NK-92 treated with Interleukin-12 subunit alpha and Interleukin-12 subunit beta, amount 100 ng/mL, for 24 hours (cell line): ENCODE results near the gene TEX35.
"Not testable (repeated sequence)": the region's sequence is repeated elsewhere in the genome, so short reads cannot be mapped to it uniquely, and the experiment has no call there.

Experiments used
- DNase-seq: peaks from one replicate; lab custom pipeline; 2025; lab: John Stamatoyannopoulos, UW

The TEX35 gene

DNA sequence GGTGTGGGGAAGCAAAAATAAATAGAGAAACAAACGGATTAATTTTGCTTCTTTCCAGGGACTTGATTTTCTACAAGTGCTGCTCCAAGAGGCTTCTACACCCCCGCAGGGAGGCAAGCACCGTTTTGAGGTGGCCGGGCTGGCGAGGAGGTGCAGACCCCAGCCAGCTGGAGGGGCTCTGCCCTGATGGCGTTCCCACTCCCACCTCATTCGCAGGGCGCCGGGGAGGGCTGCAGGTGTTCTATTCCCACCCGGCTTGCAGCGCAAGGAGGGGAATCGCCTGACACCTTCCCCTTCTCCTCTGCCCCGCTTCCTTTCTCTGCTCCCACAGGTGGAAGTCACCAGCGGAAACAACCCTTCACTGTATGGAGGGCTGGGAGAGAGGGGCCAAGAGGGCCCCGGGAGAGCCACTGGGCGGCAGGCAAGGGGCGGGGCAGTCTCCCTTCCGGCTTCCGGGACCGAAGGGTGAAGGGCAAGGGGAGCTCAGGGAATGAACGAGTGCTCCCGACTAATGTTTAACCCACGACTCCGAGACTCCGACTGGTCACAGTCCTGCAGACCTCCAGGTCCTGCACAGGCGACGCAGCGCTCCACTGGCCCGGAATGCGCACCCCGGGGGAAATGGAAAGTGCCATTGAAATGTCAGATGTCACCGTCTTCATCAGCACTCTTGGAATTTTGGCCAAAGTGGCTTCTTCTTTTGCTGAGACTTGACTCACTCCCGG, 29.1 kb downstream of the TEX35 start:
- DNase-seq: no peak

DNA sequence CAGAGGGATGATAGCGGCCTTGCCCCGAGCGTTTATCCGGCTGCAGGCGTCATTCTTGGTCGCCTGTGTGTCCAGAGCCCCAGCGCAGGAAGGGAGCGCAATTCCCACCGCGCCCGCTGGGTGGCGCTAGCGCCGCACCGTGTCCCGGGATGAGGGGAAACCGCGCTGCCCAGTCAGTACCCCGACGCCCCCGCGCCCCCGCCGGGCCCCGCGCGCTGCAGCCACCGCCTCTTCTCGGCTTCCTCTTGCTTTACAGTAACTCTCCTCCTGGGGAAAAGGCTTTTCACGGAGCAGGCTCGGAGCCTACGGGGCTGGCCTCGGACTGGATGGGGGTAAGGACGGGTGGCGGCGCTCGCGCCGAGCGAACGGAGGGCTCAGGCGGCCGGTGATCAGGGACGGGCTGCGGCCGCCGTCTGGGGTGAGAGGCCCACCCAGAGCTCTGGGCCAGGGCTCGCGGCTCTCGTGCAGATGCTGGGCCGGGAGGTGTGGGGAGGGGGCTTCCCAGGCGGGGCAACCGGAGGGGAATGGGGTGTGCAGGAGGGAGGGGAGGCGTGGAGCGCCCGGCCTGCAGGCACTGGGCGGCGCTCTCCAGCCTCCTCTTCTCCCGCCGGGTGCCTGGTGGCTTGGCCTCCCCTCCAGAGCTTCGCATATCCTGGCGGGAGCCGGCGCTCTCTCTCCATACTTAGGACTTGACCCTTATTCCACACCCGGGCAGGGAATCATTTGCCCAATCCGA, 29.8 kb downstream of the TEX35 start:
- peak; percentile 6 for DNase-seq

DNA sequence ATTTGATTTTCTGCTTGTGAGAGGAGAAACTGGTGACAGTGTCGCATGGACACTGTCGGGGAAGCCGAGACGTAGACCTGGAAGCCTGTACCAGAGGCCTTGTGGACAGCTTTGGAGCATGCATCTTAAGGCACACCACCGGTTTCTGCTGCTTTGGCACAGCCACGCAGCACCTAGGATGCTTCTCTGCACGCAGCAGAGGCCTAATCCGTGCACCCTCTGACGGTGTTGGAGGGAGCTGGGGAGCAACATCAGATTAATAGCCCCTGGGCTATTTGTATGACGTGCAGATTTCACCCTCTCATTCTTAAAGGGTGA, 30.3 kb downstream of the TEX35 start:
- no peak for DNase-seq

DNA sequence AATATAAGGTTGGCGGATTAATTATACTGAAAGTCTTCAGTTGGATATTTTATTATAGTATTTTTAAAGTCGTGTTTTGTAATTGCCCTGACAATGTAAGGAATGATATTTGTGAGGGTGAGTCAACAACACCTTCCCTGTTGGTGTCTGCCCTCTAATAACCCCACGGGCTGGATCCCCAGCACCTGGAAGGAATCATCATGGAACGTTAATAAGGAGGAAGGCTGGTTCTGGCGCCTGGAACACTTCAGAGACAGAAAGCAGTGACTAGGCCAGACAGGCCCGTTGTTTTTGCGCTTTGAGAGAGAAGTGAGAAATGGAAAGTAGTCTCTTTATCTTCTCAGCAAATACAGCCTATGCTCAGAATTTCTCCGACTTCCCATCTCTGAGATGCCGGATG, 31.6 kb downstream of the TEX35 start:
- DNase-seq: no peak

DNA sequence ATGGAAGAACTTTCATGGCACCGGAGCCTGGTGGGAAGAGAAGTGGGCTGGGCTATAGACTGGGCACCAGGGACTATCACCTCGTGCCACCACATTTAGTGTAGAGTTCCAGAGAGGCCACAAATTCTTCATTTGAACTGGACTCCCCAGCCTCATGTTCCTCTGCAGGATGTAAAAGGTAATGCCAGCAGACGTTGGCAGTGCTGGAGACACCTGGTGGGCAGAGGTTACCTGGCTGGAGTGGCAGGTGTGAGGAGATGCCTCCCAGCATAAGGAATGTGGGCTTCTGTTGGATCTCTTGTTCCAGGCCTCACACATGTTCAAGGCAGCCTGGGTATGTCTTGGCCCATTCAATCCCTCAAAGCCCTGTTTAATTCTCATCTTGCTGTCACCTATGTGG, 35.2 kb downstream of the TEX35 start:
- DNase-seq: no peak

DNA sequence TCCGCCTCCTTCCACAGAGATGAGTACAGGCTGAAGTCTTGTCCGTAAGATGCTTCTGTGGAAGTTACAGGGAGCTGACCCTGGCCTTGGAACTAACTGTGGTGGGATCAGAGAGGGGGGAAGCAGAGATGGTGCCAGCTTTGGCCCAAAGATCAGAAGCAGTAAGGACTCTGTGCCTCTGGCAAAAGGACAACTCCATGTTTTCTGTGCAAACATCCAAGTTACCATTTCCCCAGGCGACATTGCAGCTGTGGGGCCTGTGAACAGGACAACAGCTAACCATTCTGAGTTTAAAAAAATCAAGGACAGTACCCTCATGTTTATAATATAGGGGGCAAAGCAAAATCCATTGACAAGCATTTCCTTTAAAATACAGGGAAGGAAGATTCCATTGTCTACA, 38.4 kb downstream of the TEX35 start:
- DNase-seq: no peak

DNA sequence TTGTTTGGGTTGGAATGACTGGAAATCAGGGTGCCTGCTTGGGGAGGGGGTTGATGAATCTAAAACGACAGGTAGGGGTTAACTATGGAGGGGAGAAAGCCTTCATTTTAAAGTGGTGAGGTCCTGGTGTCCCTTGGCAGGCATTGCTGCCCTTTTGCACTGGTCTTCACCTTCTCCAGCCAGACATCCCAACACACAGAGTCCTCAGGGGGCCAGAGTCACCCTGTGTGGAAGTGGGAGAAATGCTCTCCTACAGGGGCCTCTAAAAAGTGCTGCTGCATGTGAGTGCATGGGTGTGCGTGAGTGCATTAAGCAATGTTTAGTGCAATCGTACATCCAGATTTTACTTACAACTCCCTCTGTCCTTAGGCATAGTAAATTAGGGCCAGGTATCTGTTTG, 39.0 kb downstream of the TEX35 start:
- no peak for DNase-seq

DNA sequence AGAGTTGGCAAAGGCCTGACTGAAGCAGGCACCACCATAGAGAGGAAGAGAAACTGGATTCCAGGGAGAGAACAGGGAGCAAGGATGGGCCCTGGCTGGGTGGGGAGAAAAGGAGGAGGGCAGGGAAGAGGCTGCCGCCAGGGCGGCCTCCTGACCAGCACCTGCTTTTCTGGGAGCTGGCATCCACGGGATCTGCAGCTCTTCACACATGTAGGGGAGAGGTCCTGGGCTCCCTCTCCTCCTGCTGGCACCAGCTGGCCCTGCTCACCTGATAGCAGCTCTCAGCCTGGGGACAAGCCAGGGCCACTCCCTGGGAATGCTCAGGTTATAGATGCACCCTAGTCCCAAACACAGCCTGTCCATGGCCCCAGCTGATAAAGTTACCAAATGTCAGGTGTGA, 39.9 kb downstream of the TEX35 start:
- DNase-seq: no peak

DNA sequence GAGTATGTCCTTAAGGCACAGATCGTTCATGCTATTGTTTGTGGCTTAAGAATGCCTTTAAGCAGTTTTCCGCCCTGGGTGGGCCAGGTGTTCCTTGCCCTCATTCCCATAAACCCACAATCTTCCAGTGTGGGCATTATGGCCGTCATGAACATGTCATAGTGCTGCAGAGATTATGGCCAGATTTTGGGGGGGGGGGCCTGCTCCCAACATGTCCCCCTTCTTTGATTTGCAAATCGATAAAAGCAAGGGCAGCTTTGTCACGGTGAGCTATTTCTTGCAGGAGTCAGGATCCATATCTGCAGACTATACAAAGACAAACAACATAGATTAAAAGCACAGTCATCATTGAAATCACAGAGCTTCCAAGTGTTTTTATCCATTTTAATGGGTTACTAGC, 41.4 kb downstream of the TEX35 start:
- not testable (repeated sequence) for DNase-seq

DNA sequence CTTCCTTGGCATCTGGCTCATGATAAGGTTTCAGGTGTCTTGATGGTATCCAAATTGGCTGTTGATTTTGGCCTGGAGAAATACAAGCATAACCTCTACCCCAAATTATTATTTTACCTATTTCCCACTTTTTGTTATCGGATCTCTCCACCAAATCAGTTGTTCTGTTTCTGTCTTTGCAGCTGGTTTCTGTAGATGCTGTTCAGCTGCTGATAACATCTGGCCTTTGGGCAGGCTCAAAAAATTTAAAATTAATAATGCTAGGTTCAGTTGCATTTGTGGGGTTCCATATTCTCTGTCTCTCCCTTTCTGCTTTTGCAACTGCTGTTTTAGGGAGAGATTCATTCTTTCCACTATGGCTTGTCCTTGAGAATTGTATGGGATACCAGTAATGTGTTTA, 42.7 kb downstream of the TEX35 start:
- not testable (repeated sequence) for DNase-seq

DNA sequence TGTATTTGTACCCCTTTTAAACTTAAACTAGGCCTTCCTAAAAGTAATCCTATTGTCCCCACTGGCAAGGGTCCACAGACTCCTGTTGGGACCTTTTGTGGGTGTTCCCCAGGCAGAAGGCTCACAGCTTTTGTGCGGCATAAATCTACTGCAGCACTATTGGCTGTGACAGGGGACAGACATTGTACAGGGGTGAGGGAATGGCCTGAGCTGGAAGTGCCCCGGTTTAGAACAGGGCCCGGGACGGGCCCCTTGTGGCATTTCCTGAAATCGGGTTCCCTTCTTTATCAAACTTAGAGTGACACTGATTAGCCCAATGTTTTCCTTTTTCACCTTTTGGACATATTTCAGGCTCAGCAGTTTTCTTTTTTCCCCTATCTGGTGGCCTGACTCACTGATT, 45.9 kb downstream of the TEX35 start:
- not testable (repeated sequence) for DNase-seq

DNA sequence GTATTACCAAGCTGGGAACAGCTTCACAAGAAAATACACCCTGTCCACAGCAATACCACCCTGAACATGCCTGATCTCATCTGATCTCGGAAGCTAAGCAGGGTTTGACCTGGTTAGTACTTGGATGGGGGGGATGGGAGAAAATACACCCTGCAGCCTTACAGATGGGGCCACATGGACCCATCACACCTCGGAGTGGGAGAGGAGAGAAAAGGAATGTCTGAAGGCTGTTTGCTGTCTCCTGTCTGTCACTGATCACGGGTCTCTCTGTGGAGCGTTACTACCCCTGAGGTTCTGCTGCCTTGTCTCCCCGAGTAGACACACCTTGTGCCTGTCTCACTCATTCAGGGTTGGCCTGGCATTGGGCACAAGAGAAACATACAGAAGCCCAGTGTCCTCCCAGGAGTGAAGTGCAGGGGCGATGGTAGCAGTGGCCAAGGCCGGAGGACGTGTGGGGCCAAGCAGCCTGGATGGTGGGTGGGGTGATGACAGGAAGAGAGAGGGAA, 48.0 kb downstream of the TEX35 start:
- DNase-seq: no peak

DNA sequence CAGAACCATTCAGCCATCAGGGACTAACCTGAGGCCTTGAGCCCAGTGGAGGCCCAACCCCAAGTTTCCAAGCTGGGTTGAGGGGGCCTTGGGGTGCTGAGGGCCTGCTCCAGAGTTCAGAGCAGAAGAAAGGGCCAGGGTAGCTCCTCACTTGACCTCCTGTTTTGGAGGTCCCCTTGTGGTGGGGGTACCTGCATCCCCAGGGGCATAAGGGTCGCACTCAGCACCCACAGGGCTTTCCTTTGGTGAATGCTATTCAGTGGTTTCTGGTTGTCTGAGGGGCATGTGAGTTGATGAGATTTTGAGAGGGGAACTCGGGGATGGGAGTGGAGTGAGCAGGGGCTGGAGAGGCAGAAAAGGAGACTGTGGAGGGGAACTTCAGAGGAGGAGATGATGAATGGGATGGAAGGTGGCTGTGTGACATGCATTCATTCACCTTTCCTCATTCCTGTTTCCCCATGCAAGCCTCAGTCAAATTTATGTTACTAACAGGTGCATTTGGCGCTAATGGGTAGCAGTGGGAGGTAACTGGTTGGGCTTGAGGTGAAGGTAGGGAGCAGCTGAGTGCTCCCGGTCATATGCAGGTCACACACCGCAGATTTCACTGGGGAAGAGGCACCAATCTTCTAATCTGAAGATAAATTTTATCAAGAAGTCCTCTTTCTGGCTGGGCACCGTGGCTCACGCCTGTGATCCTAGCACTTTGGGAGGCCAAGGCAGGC, 50.4 kb downstream of the TEX35 start:
- DNase-seq: no peak

DNA sequence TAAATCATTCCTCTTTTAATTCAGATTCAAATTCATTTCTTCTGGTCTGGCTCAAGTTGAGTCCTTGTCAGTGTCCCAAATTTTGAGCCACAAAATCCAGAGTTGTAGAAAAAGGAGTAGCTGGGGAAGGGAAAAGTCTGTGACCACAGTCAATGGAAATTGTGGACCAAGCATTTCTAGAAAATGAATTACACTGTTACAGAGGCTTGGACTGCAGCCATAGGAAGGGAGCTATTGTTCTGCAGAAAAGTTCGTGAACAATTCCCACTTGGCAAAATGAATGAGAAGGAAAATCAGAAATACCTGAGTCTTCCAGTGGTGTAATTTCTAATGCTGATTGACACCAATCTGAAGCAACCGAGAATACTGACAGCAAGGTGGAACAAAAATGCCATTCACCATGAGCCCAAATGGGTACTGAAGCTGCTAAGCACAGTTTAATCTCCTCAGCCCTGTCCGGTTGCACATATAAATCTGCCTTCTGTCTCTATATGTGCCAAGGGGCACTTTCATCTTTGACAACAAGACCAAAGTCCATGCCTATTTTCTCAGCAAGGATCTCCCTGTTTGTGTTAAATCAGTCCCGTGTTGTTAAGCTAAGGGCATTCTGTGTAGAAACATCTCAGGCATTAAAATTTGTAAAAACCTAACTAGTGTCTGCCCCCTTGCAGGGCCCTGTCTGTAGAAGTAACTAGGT, 51.3 kb downstream of the TEX35 start:
- no peak for DNase-seq

DNA sequence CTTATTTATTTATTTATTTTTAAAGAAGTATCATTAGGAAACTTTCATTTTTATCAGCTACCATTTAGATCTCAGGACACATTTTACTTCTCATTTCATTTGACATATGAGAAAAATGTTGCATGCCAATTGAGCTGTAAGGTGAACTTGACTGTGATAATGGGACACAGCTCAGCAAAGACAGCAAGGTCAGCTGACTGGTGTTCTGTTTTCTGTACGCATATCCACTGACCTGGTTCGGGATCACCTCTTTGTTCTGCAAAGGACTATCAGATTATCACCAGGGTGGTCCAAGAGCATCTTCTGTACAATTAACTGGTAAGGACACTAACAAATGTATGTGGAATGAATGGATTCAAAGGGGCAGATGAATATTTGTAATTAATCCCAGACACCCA, 51.9 kb downstream of the TEX35 start:
- DNase-seq: no peak

DNA sequence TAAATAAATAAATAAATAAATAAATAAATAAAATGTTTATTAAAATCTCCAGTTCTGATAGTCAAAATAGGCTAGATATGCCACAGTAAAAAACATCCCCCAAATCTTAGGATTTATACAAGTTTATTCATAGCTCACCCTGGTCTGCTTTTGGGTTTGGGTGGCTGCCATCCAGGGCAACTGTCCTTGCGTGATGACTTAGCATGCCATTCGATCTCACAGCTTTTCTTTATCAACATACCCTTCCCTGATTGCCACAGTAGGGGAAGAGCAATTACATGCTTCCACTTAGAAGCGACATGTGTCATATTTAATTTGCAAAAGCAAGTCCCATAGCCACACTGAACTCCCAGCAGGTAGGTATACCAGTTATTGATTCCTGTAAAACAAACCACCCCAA, 52.7 kb downstream of the TEX35 start:
- DNase-seq: no peak

DNA sequence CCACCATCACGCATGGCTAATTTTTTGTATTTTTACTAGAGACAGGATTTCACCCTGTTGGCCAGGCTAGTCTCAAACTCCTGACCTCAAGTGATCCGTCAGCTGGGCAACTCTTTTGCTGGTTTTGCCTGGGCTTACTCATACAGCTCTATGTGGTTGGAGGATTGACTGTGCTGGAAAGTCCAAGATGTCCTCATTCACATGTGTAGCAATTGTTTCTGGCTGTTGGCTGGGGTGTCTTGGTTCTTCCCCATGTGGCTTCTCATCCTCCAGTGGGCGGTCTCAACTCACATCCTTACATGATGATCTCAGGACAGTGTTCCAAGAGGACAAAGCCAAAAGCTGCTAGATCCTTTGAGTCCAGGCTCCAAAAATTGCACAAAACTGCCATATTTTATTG, 53.3 kb downstream of the TEX35 start:
- no peak for DNase-seq

DNA sequence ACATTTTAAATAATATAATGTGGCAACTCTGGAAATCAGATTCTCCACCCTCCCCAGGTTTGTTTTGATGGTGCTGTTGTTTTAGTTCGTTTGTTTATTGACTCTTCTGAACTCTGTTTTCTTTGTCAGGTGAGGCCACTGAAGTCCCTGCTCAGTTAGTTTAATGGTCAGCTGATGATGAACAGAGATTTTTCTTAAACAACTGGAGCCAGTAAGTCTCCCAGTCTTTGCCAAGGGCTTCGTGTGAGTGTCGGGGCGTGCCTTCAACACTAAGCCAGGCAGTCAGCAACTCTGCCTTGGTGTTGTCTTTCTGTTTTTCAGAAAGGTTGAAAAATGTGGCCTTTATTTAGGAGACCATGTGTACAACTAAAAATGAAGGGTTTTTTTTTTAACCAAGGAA, 58.9 kb downstream of the TEX35 start:
- no peak for DNase-seq
